Colon (tissue), 2 donors: ENCODE data around the gene STXBP5L.
A peak's percentile ranks its signal among the peaks of the same experiment; 100 is the strongest.
"Not testable (repeated sequence)": the region's sequence is repeated elsewhere in the genome, so short reads cannot be mapped to it uniquely, and the experiment has no call there.

Experiments used
- FAIRE-seq: peaks from 2 replicates; lab custom pipeline; 2012; peaks lifted over from hg19 to GRCh38; lab: Jason Lieb, UNC
- donor health status: control.
- donor health status: control.

STXBP5L gene

DNA sequence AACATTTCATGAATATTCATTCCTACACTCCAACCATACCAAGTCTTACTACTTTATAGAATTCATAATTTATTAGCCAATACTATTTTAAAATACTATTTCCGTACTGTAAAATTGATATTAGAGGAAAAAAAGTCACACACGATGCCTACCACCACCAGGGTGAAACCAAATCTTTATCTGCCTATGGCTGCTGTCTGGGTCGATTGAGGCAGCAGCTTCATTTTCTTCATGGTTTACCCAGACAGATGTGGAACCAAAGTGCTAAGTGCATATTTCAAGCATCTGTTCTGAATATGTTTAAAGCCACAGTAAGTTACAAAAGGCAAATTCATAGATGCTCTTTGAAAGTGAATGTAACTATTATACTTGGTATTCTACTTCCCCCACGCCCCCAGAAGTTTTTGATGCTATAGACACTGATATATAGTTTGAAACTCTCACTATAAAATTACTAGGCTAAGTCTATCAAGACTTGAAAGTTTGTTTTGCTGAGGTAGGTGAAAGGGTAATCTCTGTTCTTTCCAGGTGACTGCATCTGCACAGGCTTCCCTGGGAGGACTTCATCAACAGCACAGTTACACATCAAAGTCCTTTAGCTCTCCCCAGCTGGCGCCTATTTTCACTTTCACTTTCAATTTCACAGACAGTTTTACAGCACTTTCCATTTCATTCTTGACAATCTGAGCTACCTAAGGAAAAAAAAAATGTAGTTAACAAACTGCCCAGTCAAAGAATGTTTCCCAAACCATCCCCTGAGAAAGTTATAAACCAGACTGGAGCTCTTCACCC, 523.9 kb downstream of the STXBP5L start:
- FAIRE-seq: no peak

DNA sequence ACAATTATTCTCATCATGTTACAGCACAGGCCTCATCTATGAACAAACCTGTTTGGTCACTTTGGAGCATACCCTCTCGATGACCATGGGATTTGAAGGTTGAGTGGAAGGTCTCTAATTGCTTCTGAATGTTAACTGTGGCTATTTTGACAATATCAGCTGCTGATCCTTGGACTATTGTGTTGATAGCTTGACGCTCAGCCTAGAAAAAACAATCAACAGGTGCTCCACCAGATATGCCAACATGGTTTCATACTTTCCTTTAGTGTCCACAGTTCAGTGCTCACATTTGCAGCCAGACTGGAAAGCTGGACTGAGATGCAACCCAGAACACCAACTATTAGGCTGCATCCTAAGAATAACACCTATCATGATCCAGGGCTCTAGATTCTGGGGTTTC, 528.1 kb downstream of the STXBP5L start:
- no peak for FAIRE-seq

DNA sequence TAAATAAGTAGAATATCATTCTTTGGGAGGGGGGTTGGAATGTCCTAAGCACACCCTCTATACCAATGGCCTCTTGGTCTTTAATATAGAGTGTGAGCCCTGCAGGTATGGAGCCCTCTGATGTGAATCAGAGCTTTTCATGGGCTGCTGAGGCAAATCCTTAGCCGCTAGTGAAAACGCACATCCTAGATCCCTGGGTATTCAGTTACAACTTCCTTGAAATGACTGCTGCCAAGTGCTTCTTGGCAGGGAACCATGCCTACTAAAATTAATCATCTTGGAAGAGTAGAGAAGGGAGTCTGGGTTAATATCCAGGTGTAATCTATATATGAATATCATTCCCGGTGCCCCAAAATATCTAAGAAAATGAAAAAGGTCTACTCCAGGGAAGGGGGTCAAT, 528.6 kb downstream of the STXBP5L start:
- no peak for FAIRE-seq

DNA sequence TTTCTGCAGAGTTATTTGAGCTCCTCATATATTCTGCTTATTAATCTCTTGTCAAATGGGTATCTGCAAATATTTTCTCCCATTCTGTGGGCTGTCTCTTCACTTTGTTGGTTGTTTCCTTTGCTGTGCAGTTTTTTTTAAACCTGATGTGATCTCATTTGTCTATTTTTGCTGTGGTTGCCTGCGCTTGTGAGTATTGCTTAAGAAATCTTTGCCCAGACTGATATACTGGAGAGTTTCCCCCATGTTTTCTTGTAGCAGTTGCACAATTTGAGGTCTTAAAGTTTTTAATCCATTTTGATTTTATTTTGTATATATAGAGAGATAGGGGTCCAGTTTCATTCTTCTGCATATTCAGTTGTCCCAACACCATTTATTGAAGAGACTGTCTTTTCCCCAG, 535.5 kb downstream of the STXBP5L start:
- no peak for FAIRE-seq

- not testable (repeated sequence) for FAIRE-seq
Measured at GRCh38 chr3:121451752-121452151, 543.7 kb downstream of the STXBP5L start.

DNA sequence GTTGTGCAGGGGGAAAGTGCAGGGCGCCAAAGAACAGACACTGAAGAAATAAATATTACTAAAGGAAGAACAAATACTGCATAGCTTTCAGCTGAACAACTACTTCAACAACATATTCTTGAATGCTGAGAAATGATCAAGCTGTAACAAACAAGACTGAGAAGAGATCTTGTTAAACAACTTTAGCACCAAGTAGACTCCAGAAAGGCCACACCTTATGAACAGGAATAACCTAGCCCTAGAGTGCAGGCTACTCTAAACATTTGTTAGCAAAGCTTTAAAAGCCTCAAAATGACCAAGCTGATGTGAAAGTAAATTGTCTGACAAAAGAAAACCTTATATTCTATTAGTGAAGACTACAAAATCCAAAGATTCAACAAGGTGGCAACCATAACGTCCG, 554.6 kb downstream of the STXBP5L start:
- no peak for FAIRE-seq

DNA sequence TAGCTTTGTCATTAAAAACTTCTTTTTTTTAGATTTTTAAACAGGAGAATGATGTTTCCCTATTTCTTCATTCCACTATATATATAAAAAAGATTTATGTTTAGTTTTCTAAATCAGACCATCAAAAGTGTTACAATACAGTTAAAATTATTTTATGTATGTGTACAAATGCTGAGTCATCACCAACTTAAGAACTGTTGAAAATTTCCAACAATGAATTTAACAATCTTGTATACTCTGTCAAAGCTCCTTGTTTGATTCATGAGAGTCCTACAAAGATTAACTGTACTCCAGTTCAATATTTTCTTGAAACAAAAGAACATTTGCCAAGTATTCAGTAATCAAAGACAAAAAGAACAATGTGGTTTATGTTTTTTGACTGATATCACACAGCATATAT, 555.7 kb downstream of the STXBP5L start:
- peak; percentile 66 for FAIRE-seq

- FAIRE-seq: no peak
Measured at GRCh38 chr3:121467085-121467484, 559.1 kb downstream of the STXBP5L start.

DNA sequence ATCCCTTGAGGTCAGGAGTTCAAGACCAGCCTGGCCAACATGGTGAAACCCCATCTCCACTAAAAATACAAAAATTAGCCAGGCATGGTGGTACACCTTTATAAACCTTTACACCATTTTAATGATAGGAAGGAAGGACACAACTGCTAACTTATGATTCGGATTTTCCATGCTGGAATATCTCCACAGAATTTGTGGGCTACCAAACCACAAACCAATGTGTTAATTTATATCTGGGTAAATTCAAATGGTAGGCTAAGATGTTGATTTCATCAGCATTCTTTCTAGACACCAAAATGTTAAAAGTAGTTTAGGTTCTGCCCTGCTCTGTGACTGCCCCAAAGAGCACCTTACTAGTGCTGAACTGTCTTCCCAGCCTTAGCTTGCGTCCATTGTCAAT, 565.0 kb downstream of the STXBP5L start:
- FAIRE-seq: no peak
